HG03039 (cell line): ENCODE results near the gene CCL28.
"Not testable (repeated sequence)": the region's sequence is repeated elsewhere in the genome, so short reads cannot be mapped to it uniquely, and the experiment has no call there.

ENCODE experiments used
- ATAC-seq: cut with Tn5 transposase; IDR thresholded peaks from one replicate; pipeline ENCODE4 v1.9.1; 2021; ENCODE audit warnings: mild to moderate bottlenecking, moderate library complexity; ENCODE audit not compliant: unreplicated experiment

The CCL28 gene, protein sequence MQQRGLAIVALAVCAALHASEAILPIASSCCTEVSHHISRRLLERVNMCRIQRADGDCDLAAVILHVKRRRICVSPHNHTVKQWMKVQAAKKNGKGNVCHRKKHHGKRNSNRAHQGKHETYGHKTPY

DNA sequence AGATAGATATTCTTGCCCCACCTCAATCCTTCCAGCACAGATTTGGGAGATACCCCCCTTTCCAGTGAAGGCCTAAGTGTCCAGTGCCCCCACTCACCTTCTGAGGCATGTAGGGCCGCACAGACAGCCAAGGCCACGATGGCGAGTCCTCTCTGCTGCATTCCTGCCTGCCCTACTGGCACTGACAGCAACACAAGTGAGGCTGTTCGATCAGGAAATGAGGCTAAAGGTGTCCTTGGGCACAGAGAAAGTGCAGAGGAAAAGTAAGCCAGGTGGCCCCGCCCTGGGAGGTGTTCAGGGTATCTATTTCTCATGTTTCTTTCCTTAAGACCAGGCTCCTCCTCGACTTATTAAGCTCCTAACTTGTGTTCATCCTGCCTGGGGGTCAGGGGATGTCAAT is at the start of gene CCL28:
TSS of gene CCL28 (minus strand) at position 236 of the 400 bp plus-strand sequence. CDS start at position 161, 75 bp downstream.
- no peak for ATAC-seq

DNA sequence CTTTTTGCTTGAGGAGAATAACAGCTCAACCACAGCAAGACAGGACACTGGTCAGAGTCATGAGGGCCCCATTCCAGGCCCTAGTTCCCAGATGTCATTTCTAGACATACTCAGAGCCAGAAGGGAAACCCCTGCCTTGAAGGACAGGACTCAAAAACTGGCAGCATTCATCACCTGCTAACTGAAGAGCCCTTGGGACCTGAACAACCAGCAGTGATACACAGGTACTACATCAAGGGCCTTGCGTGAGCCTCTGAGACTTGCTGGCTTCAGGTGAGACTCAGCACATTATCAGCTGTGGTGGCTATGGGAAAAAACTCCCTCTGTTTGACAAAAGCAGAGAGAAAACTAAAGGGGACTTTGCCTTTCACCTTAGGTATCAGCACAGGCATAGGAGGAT is 48.9 kb upstream of the CCL28 start:
- no peak for ATAC-seq

DNA sequence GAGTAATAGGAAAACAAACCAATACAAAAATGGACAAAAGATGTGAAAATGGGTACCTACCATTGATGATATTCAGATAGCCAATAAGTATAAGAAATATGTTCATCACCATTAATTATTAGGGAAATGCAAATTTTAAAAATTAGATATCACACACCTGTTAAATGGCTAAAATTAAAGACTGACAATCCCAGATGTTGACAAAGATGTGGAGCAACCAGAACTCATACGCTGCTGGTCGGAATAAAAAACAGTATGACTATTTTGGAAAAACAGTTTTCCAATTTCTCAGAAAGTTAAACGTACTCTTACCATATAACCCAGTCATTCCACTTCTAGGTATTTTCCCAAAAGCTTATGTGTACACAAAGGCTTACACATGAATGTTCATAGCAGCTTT is 44.4 kb upstream of the CCL28 start:
- ATAC-seq = no peak

DNA sequence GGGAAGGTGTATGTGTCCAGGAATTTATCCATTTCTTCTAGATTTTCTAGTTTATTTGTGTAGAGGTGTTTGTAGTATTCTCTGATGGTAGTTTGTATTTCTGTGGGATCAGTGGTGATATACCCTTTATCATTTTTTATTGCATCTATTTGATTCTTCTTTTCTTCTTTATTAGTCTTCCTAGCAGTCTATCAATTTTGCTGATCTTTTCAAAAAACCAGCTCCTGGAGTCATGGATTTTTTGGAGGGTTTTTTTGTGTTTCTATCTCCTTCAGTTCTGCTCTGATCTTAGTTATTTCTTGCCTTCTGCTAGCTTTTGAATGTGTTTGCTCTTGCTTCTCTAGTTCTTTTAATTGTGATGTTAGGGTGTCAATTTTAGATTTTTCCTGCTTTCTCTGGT is 29.4 kb upstream of the CCL28 start:
- not testable (repeated sequence) for ATAC-seq

DNA sequence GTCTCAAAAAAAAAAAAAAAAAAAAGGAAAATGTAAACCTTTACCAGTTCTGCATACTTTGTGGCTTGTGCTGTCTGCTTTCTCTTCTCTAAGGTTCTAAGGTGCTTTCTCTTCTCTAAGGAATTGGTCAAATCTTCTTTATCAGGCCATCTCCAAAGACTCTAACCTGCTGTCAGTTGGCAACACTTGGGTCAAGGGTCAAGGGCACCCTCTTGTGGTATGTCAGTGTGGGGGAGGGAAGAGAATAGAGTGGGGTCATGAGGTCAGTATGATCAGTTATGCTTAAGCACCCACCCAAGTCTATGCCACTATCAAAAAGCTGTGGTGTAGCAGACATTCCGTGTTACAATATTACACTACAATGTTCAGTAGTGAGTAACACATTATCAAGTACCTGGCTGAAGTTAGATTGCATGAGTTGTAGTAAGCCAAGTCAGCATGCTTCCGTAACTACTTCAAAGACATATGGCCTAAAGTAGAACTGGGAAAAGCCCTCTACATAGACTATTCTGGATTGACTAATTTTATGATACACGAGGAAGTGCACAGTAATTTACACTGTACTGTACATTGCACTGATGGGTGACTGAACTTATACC is 25.0 kb upstream of the CCL28 start:
- ATAC-seq = no peak

DNA sequence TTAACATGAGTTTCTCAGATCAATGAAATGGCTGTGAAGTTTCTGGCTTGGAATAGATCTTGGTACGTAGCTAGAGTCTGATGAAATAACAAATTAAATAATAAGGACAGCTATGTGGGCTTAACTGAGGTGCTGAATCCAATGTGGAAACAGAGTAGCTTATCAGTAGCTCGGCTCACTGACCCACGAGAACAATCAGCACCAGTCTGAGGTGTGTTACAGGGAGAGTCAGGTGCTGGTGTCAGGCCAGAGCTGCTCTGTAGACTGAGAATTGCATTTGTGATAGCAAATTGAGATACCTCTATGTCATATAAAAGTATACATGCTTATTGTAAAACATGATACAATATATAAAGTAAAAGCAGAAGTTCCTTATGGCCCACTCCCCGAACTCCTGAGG is 21.2 kb upstream of the CCL28 start:
- ATAC-seq = no peak

DNA sequence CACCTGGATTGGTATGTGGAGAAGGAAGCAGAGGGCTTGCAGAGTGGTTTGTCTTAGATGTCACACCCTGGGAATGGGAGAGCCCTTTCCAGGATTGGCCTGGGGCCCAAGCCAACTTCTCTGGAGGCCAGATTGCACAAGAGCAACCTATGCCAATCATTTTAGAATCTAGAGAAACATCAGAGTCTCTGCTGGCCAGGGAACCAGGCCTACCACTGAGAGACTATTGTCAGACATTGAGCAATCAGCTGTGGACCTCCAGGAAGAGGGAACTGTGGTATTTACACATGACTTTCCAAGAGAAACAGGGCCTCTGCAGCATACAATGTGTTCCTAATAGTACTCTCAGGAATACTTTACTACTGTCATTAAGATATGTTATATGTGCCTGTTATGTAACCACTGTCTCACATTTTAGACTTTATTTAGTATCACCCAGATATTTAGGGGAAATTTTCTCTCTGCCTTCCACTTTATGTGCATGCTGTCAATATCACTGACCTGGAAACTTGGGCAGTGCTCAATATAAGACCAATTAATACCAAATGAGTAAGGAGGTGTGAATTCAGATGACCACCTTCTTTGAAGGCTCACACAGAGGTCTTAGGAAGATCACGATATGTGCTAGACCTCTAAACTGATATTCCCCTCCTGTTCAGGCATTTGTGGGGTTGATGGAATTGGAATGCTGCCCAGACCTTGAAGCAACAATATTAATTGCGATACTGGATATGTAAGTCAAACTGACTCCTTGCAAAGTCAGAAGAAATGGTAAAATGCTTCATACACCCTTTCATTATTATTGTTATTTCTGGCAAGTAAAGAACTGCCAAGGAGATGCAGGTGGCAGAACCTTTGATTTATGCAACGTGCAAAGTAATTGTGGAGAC is 20.5 kb upstream of the CCL28 start:
- ATAC-seq = no peak

DNA sequence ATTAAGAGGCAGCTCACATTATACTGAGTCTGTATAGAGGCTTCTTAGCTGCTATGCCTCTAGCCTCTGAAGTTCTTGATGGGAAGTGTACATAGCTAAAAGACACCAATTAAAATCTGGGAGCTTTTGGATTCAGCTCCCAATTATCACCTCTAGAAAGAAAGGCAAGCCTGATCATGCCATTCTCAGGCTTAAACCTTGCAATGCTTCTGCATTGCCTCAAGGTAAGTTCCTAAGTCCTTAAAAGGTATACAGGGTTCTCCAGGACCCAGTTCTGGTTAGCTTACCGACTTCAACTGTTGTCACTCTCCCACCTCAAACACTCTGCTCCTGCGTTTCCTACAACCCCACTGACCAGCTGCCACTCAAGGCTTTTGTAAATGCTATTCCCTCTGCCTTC is 17.5 kb upstream of the CCL28 start:
- ATAC-seq = no peak

DNA sequence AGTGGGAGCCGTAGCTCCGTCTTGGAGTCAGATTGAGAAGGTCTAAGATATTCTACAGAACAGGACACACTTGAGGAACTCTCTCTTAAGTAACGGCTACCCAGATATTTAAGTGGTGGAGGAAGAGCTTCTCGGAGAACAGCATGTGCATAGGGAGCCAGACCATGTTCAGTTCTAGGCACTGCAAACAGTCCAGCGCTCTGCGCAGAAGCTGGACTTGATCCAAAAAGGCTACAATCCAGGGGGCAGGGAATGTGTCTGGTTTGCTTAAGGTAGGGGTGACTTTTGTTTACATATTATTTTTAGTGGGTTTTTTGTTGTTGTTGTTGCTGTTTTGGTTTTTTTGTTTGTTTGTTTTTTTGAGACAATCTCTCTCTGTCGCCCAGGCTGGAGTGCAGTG is 16.8 kb upstream of the CCL28 start:
- no peak for ATAC-seq

DNA sequence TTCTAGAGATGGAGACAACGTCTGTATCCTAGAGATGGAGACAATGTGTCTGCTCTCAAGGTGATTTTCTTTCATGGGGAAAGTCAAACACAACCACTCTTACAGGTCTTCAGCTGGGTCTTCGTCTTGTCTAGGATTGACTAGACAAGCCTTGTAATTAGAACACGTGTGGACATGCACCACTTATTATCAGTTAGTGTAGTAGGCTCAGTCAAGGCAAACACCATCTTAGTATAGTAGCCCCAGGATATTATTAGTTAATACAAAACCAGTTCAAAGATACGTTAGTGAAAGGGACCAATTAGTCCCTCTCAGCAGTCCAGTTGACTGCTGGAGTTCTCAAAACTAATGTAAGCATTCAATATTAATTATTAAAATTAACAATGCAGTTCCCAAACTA is 15.1 kb upstream of the CCL28 start:
- ATAC-seq = no peak

DNA sequence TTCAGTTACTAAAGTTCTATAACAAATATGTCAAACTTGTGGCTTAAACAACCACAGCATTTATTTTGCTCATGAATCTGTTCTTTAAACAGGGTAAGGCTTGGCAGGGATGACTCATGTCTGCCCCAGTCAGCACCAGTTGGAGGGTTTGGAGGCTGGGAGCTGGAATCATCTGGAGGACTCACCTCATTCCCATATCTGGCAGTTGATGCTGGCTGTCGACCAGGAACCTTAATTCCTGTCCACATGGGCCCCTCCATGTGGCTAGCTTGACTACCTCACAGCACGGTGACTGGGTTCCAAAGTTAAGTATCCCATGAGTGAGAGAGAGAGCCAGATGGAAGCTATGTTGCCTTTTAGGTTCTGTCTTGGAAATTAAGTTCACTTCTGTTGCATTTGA is 13.8 kb upstream of the CCL28 start:
- no peak for ATAC-seq

DNA sequence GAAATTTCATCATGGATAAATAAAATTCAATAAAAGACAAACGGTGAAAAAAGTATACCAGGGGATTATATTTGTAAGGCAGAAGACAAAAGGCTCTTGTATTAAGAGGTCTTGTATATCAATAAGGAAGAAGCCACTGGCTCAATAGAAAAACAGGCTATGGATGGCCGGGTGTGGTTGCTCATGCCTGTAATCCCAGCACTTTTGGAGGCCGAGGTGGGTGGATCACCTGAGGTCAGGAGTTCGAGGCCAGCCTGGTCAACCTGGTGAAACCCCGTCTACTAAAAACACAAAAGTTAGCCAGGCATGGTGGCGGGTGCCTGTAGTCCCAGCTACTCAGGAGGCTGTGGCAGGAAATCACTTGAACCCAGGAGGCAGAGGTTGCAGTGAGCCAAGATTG is 10.9 kb upstream of the CCL28 start:
- not testable (repeated sequence) for ATAC-seq

DNA sequence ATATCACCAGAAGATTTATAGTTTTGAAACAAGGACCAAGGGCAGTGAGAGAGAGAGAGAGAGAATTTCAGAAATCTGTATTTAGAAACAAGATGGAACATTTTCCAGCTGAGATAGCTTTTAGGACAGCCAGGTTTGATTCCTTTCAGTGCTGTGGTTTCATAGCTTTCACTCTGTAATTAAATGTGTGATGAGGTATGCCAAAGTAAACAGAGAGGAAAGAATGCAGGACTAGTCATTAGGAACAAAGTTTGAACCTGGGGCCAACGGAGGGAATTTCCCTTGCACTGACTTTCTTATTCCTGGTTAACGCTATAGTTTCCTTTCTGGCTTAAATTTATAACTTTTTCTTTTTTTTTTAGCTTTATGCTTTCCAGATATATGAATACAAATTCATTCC is 10.0 kb upstream of the CCL28 start:
- ATAC-seq = no peak

DNA sequence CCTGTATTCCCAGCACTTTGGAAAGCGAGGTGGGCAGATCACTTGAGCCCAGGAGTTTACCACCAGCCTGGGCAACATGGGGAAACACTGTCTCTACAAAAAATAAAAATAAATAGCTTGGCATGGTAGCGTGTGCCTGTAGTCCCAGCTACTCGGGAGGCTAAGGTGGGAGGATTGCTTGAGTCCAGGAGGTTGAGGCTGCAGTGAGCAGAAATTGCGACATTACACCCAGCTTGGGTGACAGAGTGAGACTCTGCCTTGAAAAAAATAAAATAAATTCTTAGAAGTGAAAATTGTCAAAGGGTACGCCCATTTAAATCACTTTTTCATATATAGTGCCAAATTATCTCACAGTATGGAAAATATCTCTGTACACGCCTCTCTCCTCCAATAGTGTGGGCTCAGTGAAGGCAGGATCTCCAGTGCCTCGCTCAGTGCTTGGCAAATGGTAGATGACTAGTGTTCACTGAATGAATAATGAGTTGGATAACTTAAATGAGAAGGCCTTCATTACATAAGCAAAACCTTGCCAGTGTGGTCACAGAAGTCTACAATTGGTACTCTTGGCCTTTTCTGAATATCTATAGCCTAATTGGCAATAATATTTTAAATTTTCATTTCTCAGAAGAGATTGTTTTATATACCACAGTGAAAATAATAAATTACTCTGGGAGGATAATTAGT is 9.4 kb upstream of the CCL28 start:
- ATAC-seq = no peak

DNA sequence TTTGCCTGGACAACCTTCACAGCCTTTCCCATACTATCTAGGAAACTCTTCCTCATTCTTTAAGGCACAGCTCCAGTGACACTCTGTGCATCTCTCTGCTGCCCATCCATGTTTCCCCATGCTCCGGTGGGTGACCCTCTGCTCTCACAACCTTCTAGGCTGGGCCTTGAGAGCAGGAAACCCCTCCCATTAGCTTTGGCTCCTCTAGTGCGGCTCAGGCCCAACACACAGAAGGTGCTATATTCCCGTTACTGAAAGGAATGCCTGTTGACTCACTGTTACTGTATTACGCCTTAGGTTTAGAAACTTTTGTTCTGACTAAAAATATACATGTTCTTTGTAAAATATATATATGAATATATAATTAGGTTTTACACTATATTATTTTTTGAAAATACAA is 8.1 kb upstream of the CCL28 start:
- no peak for ATAC-seq

DNA sequence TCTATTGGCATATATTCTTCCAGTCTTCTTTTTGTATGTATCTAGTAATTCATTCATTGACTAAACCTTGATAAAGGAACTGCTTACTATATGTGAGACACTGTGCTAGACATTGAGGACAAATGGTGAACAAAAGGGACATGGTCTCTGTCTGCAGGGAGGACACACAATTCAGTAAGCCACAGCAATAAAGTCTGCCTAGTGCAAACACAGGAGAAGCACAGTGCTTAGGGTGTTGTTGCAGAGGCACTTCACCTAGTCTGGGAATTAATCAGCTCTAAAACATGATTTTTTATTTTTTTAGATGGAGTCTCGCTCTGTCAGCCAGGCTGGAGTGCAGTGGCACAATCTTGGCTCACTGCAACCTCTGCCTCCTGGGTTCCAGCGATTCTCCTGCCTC is 6.4 kb upstream of the CCL28 start:
- ATAC-seq = no peak

DNA sequence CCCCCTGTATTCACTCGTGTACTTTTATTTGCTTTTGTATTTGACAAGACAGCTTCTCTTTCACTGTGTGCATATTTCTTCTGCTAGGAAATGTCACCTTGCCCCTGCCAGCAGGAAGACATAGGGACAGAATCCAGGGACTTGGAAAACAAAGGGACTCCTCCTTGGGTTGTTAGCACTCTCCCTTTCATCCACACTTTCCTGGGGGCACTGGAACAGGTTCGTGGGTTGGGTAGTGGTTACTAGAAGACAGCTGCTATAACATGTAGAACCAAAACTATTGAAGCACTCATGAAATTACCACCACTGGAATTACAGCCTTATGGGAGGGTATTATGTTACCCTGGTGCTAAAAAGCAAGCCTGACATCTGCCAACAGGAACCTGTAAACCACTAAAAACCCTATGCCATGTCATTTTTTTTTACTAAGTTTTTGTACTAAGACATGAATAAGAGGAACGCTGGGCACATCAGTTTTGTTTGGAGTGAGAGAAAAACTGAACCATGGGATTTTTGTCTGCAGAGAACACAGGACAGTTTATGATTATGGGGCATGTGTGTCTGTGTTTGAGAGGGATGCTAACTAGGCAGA is 4.7 kb upstream of the CCL28 start:
- ATAC-seq = no peak

DNA sequence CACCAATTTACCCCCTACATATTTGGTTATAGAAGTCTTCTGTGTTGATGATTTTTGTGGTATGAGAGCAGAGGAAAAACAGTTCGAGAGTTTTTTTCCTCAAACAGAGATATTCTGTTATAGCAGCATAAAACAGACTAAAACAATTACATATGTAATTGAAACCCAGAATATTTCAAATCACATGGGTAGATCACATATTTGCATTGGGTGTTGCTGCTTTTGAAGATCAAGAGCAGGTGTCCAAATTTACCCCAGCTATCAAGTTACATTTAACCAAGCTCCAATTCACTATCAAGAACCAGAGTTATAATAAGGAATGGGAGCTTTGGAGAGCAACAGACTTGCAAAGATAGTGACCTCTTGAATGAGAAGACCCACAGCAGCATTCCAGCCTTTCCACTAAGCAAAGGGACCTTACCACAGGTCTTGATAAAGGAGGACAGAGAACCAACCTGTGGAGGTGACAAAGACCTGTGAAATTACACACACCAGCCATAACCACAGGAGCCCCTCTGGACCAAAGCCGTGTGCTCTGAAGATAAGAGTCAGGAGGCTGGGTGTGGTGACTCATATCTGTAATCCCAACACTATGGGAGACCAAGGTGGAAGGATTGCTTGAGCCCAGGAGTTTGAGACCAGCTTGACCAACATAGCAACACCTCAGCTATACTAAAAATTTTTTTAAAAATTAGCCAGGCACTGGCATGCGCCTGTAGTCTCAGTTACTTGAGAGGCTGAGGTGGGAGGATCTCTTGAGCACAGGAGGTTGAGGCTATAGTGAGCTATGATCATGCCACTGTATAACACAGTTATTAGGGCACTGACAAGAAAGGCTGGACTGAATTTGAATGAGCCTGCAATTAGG is 4.0 kb upstream of the CCL28 start:
- no peak for ATAC-seq

DNA sequence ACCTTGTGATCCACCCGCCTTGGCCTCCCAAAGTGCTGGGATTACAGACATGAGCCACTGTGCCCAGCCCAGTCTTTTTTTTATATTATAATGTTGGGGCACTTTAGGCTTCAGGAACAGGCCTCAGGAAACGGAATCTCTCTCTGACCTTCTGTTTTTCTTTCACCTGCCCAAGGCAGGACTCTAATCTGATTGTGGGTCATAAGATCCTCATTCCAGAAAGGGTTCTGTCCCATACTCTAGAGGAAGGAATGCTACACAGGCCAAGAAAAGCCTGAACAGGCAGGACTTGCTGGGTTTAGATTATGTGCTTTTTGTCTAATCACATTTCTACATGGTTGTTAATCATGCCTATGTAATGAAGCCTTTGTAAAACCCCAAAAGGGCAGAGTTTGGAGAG is 1.8 kb upstream of the CCL28 start:
- no peak for ATAC-seq

DNA sequence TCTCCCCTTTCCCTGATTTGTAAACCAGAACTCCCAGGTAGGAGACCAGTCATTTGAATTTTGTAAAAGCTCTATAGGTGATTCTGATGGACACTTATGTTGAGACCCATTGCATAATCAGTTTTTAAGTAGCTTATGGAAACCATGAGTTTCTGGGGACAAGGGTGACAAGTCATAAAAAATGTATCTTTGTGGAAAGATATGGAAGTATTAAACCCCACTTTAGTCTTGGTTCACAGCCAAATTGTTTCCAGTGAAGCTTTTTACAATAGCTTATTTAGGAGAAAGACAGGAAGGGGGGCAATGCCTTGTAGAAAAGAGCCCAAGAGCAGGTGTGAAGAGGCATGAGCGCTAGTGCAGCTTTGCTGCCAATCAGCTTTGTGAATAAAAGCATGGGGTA is 453 bp upstream of the CCL28 start:
- no peak for ATAC-seq
